ENCODE measurements around the gene ST6GAL1. TPM values are rescaled to one million over a fixed set of nuclear protein-coding genes. Genes with fewer than 3 reads are reported as not detected.
"Not testable (repeated sequence)": the region's sequence is repeated elsewhere in the genome, so short reads cannot be mapped to it uniquely, and the experiment has no call there.

Gene ST6GAL1
- total and polyA plus RNA-seq, 9 donors = 9.4 to 17.3 (median 13.0) TPM

DNA sequence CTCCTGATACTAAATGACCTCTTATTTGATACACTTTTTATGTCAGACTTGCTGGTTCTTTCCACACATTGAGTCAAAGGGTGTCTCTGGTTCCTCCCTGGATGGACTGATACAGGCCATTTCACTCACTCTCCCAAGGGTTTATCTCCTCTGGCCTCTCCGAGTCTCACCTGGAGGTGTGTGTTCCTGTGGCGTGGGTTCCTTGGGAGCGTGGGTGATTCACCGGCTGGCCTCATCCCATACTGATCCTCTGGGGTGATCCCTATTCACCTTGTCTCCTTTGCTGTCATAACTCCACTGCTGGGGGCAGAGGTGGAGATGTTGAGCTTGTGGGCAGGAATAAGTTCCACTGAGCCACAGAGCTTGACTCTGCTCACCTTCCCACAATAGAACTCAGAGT, 61.1 kb downstream of the ST6GAL1 start:
- WGBS (ENCODE audit: insufficient coverage) = no CpG with 5 or more reads among the region's 4 CpGs
- no peak for DNase-seq
- no peak overlapping the region for H3K4me3 ChIP-seq (ENCODE audit: low read length)
- peak overlapping the region; percentile 25 for H3K27ac ChIP-seq (ENCODE audit: low read length)
- H3K4me1 ChIP-seq (ENCODE audit: control insufficient read depth, insufficient read depth, low read length) = peaks cover 5% of the 10 kb centered on the region
- no peaks in the 10 kb centered on the region for H3K9me3 ChIP-seq (replicated peaks; ENCODE audit: control insufficient read depth, low read depth, low read length)
- no peaks in the 10 kb centered on the region for H3K36me3 ChIP-seq (ENCODE audit: control insufficient read depth, insufficient read depth, low read length)
- no peaks in the 10 kb centered on the region for H3K27me3 ChIP-seq (ENCODE audit: control insufficient read depth, insufficient read depth, low read length)

DNA sequence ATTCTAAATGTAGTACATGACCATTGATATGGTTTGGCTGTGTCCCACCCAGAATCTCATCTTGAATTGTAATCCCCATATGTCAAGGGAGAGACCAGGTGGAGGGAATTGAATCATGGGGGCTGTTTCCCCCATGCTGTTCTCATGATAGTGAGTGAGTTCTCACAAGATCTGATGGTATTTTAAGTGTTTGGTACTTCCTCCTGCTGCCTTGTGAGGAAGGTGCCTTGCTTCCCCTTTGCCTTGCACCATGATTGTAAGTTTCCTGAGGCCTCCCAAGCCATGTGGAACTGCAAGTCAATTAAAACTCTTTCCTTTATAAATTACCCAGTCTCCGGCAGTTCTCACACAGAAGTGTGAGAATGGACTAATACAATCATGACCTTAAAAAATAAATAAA, 61.8 kb downstream of the ST6GAL1 start:
- no CpG with 5 or more reads among the region's 1 CpG for WGBS (ENCODE audit: insufficient coverage)
- H3K4me1 ChIP-seq (ENCODE audit: control insufficient read depth, insufficient read depth, low read length) = not testable (repeated sequence)

DNA sequence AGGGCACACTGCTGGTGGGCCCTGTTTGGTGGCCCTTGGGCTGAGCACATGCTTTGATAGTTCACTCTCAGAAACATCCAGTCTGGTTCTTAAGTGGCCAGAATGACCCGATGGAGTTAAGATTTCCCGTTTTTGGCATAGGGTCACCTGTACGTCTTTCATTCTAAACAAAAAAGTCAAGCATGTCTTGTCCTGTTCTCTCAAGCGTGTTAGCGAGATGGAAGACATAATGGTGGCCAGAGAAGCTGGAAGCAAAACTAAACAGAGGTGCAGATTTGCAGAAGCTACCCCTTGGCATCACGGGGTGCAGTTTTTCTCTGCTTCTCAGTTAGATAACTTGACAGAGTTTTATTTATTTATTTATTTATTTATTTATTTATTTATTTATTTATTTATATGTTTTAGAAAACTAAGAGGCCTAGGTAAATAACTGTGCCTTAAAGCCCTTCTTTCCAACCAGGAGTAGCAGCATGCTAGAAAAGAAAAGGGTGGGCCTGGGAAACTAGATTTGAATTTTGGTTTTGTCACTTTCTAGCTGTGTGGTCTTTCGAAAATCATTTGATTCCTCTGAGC, 63.0 kb downstream of the ST6GAL1 start:
- Histone ChIP-seq H3K4me1 (ENCODE audit: control insufficient read depth, insufficient read depth, low read length) (peaks cover 5% of the 10 kb centered on the region), H3K4me3 (ENCODE audit: low read length) (no peak overlapping the region), H3K27ac (ENCODE audit: low read length) (no peak overlapping the region), H3K27me3 (ENCODE audit: control insufficient read depth, insufficient read depth, low read length) (no peaks in the 10 kb centered on the region), H3K9me3 (replicated peaks; ENCODE audit: control insufficient read depth, low read depth, low read length) (no peaks in the 10 kb centered on the region), H3K36me3 (ENCODE audit: control insufficient read depth, insufficient read depth, low read length) (no peaks in the 10 kb centered on the region)
- 80% methylated on average over 3 of the region's 7 CpGs for WGBS (ENCODE audit: insufficient coverage)
- no peak for DNase-seq

More for the DNA sequence above, 61.8 kb downstream of the ST6GAL1 start:
- H3K4me3 ChIP-seq (ENCODE audit: low read length); H3K36me3 ChIP-seq (ENCODE audit: control insufficient read depth, insufficient read depth, low read length); DNase-seq; H3K9me3 ChIP-seq (replicated peaks; ENCODE audit: control insufficient read depth, low read depth, low read length); H3K27me3 ChIP-seq (ENCODE audit: control insufficient read depth, insufficient read depth, low read length): not testable (repeated sequence)
- H3K27ac ChIP-seq (ENCODE audit: low read length) = peak overlapping the region; percentile 25

DNA sequence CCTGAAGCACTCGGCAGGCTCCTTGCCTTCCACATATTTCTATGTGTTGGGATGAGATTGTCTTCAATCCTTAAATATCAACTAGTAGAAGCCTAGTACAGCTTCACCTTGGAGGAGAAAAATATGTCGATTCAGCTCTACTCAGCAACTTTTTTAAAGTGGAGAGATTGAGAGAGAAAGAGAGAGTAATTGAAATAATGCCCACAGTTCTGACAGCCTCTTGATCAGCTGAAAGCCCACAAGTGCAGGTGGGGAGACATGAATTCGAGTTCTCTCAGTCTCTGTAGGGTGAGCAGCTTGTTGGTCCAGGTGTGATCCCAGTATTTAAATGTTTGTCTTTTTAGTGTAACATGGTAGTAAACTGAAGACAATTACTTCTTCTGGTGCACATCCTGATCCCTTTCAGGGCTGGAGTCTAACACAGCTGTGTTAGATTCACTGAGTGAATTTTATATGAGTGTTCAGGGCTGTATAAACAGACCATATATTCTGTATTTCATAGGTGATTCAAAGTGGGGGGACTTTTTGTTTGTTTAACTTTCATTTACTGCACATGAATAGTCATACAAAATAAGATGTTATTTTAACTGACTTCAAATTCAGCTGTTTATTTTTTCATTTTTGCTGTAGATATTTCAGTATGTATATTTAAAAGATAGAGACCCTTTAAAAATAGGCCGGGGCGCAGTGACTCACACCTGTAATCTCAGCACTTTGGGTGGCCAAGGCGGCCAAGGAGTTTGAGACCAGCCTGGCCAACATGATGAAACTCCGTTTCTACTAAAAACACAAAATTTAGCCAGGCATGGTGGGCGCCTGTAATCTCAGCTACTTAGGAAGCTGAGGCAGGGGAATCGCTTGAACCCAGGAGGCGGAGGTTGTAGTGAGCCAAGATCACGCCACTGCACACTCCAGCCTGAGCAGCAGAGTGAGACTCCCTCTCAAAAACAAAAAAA, 64.0 kb downstream of the ST6GAL1 start:
- no peak overlapping the region for H3K4me3 ChIP-seq (ENCODE audit: low read length)
- H3K9me3 ChIP-seq (replicated peaks; ENCODE audit: control insufficient read depth, low read depth, low read length) = no peaks in the 10 kb centered on the region
- no peak overlapping the region for H3K27ac ChIP-seq (ENCODE audit: low read length)
- no peaks in the 10 kb centered on the region for H3K27me3 ChIP-seq (ENCODE audit: control insufficient read depth, insufficient read depth, low read length)
- WGBS (ENCODE audit: insufficient coverage) = 87% methylated on average over 3 of the region's 11 CpGs
- H3K4me1 ChIP-seq (ENCODE audit: control insufficient read depth, insufficient read depth, low read length) = peaks cover 7% of the 10 kb centered on the region
- H3K36me3 ChIP-seq (ENCODE audit: control insufficient read depth, insufficient read depth, low read length) = no peaks in the 10 kb centered on the region
- DNase-seq = no peak

DNA sequence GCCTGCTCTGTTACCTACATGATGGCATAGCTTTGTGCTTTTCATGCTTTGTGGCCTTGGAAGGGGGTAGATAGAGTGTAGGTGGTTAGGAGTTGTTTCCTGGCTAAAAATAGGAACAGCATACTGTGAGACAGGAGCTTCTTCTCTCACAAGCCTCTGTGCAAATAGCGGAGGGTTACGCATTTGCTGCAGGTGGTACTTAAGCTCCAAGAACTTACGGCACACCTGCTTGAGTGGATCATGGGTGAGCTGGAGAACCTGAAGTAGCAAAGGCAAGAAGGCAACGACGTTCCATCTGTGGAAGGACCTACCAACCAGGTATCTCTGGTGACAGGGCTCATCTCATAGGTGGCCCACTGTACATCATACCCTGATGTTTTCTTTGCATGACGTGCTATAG, 66.0 kb downstream of the ST6GAL1 start:
- Histone ChIP-seq H3K36me3 (ENCODE audit: control insufficient read depth, insufficient read depth, low read length) (no peaks in the 10 kb centered on the region), H3K27ac (ENCODE audit: low read length) (no peak overlapping the region), H3K4me1 (ENCODE audit: control insufficient read depth, insufficient read depth, low read length) (peaks cover 7% of the 10 kb centered on the region), H3K27me3 (ENCODE audit: control insufficient read depth, insufficient read depth, low read length) (no peaks in the 10 kb centered on the region), H3K9me3 (replicated peaks; ENCODE audit: control insufficient read depth, low read depth, low read length) (no peaks in the 10 kb centered on the region), H3K4me3 (ENCODE audit: low read length) (no peak overlapping the region)
- no peak for DNase-seq
- WGBS (ENCODE audit: insufficient coverage) = 86% methylated on average over 6 of the region's 6 CpGs

DNA sequence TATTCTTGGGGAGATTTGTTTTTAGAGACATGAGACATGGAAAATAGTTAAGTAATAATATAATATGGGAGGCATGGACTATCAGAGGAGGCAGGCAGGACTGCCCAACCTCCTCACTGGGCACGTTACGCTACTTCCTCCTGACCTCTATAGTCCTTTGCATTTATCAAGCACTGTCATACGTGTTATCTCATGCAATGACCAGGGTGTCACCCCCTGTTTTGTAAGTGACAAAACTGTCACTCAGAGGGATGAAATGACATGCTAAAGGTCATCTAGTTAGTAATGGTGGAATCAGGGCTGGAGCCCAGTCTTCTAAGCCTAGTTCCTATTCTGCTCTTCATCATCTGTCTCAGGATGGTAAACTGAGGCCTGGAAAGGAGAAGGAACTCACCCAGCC, 66.7 kb downstream of the ST6GAL1 start:
- DNase-seq = no peak
- peaks cover 7% of the 10 kb centered on the region for H3K4me1 ChIP-seq (ENCODE audit: control insufficient read depth, insufficient read depth, low read length)
- no CpG with 5 or more reads among the region's 3 CpGs for WGBS (ENCODE audit: insufficient coverage)
- no peaks in the 10 kb centered on the region for H3K9me3 ChIP-seq (replicated peaks; ENCODE audit: control insufficient read depth, low read depth, low read length)
- no peaks in the 10 kb centered on the region for H3K27me3 ChIP-seq (ENCODE audit: control insufficient read depth, insufficient read depth, low read length)
- no peak overlapping the region for H3K27ac ChIP-seq (ENCODE audit: low read length)
- no peak overlapping the region for H3K4me3 ChIP-seq (ENCODE audit: low read length)
- no peaks in the 10 kb centered on the region for H3K36me3 ChIP-seq (ENCODE audit: control insufficient read depth, insufficient read depth, low read length)

DNA sequence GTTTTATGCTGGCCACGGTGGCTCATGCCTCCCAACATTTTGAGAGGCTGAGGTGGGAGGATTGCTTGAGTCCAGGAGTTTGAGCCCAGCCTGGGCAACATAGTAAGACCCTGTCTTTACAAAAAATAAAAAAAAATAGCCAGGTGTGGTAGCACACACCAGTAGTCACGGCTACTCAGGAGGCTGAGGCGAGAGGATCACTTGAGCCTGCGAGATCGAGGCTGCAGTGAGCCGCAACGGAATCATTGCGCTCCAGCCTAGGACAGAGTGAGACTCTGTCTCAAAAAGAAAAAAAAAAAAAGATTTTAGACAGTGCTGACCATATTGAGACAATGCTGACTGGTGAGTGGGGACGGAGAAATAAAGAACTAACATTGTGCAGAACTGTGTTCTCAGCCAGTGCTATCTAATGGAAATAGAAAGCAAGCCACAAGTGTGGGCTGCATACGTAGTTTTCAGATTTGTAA, 67.2 kb downstream of the ST6GAL1 start:
- peaks cover 7% of the 10 kb centered on the region for H3K4me1 ChIP-seq (ENCODE audit: control insufficient read depth, insufficient read depth, low read length)
- H3K27ac ChIP-seq (ENCODE audit: low read length) = no peak overlapping the region

DNA sequence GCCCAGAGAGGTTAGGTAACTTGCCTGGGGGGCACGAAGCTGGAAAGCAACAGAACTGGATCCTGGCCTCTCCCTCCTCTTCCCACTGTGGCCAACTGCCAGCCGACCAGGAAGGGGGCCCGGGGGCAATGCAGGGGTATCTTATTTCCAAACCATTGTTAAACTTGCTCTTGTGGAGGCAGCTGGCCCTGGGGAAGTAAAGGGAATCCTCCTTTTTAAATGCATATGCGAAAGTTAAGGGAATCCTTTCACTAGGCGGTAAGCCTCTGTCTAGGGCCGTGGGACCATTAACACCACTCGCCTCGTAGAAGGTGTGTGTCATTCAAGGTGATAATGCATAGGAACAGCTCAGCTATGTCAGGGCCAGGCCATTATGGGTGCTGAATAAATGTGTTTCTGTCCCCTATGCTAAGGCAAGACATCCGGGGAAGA, 68.6 kb downstream of the ST6GAL1 start:
- DNase-seq = no peak
- WGBS (ENCODE audit: insufficient coverage) = 59% methylated on average over 5 of the region's 9 CpGs
- Histone ChIP-seq H3K27me3 (ENCODE audit: control insufficient read depth, insufficient read depth, low read length) (no peaks in the 10 kb centered on the region), H3K4me1 (ENCODE audit: control insufficient read depth, insufficient read depth, low read length) (peaks cover 5% of the 10 kb centered on the region), H3K36me3 (ENCODE audit: control insufficient read depth, insufficient read depth, low read length) (no peaks in the 10 kb centered on the region), H3K9me3 (replicated peaks; ENCODE audit: control insufficient read depth, low read depth, low read length) (no peaks in the 10 kb centered on the region), H3K4me3 (ENCODE audit: low read length) (no peak overlapping the region), H3K27ac (ENCODE audit: low read length) (no peak overlapping the region)

More for the DNA sequence above, 67.2 kb downstream of the ST6GAL1 start:
- Histone ChIP-seq H3K4me3 (ENCODE audit: low read length) (no peak overlapping the region), H3K36me3 (ENCODE audit: control insufficient read depth, insufficient read depth, low read length) (no peaks in the 10 kb centered on the region), H3K9me3 (replicated peaks; ENCODE audit: control insufficient read depth, low read depth, low read length) (no peaks in the 10 kb centered on the region), H3K27me3 (ENCODE audit: control insufficient read depth, insufficient read depth, low read length) (no peaks in the 10 kb centered on the region)
- 83% methylated on average over 9 of the region's 10 CpGs for WGBS (ENCODE audit: insufficient coverage)
- peak; percentile 37 for DNase-seq

DNA sequence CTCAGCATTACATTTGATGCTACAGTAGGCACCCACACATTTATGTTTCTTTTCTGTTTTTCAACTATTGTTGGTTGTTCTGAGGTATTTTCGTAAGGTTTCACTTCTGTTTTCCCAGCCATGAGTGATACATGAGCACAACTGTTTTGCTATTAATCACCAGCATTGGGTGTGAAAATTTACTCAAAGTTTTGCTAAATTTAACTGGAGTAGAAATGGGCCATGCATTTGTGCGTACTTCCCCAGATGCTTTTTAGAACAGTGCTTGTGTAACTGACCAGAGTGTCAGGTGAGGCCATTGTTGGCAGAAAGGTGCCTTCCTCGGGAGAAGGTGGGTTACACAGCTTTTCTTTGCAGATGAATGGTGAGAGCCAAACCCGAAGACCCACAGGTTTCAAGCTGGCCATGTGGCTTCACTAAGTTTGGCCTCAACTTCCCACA, 70.4 kb downstream of the ST6GAL1 start:
- H3K27ac ChIP-seq (ENCODE audit: low read length) = no peak overlapping the region
- H3K27me3 ChIP-seq (ENCODE audit: control insufficient read depth, insufficient read depth, low read length) = no peaks in the 10 kb centered on the region
- H3K36me3 ChIP-seq (ENCODE audit: control insufficient read depth, insufficient read depth, low read length) = no peaks in the 10 kb centered on the region
- 95% methylated on average over 4 of the region's 4 CpGs for WGBS (ENCODE audit: insufficient coverage)
- no peak overlapping the region for H3K4me3 ChIP-seq (ENCODE audit: low read length)
- no peaks in the 10 kb centered on the region for H3K9me3 ChIP-seq (replicated peaks; ENCODE audit: control insufficient read depth, low read depth, low read length)
- H3K4me1 ChIP-seq (ENCODE audit: control insufficient read depth, insufficient read depth, low read length) = peaks cover 5% of the 10 kb centered on the region
- peak; percentile 58 for DNase-seq

DNA sequence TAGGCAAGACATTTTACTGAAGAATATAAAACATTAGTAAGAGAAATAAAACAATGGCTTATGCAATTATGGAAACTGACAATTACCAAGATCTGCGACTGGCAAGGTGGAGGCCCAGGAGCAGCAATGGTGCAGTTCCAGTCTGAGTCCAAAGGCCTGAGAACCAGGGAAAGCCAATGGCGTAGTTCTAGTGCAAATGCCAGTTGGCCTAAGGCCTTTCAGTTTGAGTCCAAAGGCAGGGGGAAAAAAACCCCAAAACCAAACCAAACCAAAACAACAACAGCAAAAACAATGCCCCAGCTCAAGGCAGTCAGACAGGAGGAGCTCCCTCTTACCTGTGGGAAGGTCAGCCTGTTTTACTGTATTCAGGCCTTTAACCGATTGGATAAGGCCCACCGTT, 72.6 kb downstream of the ST6GAL1 start:
- DNase-seq = no peak
- H3K4me3 ChIP-seq (ENCODE audit: low read length) = no peak overlapping the region
- H3K9me3 ChIP-seq (replicated peaks; ENCODE audit: control insufficient read depth, low read depth, low read length) = no peaks in the 10 kb centered on the region
- no peaks in the 10 kb centered on the region for H3K27me3 ChIP-seq (ENCODE audit: control insufficient read depth, insufficient read depth, low read length)
- 92% methylated on average over 2 of the region's 4 CpGs for WGBS (ENCODE audit: insufficient coverage)
- no peak overlapping the region for H3K27ac ChIP-seq (ENCODE audit: low read length)
- no peaks in the 10 kb centered on the region for H3K36me3 ChIP-seq (ENCODE audit: control insufficient read depth, insufficient read depth, low read length)
- peaks cover 2% of the 10 kb centered on the region for H3K4me1 ChIP-seq (ENCODE audit: control insufficient read depth, insufficient read depth, low read length)

Data from muscle of leg (tissue), 11 donors.